Tongue (tissue), 2 donors: Measurements from ENCODE around the gene OR5AU1. TPM values are rescaled to one million over a fixed set of nuclear protein-coding genes. Genes with fewer than 3 reads are reported as not detected.
"Not testable (repeated sequence)": the region's sequence is repeated elsewhere in the genome, so short reads cannot be mapped to it uniquely, and the experiment has no call there.

Experiments used
- DNase-seq: peaks from one replicate; pipeline ENCODE4 v3.0.0-alpha.2; 2015
- total RNA-seq: library from RNA; depleted of rRNA; stranded (reverse); fragments of >200 nt; gene quantifications from one replicate; pipeline ENCODE4 v1.2.3, GENCODE V29; 2014

Gene OR5AU1
- total RNA-seq, 1 donor from 2014 or later: not detected

DNA sequence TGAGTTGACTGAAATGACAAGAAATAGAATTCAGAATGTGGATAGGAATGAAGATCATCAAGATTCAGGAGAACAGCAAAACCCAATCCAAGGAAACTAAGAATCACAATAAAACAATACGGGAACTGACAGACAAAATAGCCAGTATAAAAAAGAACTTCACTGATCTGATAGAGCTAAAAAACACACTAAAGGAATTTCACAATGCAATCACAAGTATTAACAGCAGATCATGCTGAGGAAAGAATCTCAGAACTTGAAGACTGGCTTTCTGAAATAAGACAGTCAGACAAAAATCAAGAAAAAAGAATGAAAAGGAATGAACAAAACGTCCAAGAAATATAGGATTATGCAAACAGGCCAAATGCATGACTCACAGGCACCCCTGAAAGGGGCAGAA lies 15.3 kb upstream of the OR5AU1 start:
- no peak for DNase-seq

DNA sequence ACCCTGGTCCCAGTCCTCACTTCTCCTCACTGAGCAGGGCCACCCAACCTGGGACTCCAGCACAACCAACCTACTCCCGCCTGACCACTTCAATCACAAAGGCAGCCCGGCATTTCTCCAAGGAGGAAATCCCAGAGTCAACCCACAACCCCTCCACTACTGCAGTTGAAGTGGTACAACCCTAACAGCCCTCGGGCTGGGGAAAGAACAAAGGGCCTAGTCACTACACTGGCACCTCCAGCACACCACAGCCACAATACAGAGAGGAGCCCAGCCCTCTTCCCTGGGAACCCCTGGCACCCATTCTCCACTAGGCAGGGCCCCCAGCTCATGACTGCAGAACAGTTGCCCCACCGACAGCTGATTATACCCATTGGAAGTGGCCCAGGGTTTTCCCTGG lies 13.7 kb upstream of the OR5AU1 start:
- DNase-seq: no peak

DNA sequence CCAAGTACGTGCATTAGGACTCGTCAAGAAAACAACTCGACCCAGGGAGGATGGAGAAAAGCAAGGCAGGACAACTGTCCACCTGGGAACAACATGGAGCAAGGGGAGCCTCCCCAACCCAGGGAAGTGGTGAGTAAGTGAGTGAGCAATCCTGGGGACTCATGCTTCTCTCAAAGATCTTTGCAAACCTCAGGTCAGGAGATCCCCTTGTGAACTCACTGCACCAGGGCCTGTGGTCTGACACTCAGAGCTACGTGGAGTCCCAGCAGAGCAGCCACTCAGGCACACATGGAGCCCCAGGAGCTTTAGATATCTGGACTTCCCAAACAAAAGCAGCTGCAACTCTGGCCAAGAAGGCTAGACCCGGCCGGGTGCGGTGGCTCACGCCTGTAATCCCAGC lies 12.2 kb upstream of the OR5AU1 start:
- no peak for DNase-seq

DNA sequence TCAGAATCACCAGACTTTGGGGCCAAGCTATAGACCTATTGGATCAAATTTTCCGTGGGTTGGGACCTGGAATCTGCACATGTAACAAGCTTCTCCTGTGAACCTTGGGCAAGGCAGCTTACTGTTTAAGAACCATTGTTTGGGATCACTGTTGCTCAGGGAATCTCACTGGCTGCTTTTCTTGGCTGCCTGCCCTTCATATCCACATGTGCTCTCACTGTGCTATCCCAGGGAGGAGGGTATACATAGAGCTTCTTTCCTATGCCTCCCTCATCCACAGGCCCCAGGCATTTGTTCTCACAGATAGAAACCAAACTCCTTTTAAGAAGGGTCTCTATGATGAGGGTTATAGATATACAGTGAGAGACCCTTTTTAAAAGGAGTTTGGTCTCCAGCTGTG lies 9.8 kb upstream of the OR5AU1 start:
- DNase-seq: not testable (repeated sequence)

DNA sequence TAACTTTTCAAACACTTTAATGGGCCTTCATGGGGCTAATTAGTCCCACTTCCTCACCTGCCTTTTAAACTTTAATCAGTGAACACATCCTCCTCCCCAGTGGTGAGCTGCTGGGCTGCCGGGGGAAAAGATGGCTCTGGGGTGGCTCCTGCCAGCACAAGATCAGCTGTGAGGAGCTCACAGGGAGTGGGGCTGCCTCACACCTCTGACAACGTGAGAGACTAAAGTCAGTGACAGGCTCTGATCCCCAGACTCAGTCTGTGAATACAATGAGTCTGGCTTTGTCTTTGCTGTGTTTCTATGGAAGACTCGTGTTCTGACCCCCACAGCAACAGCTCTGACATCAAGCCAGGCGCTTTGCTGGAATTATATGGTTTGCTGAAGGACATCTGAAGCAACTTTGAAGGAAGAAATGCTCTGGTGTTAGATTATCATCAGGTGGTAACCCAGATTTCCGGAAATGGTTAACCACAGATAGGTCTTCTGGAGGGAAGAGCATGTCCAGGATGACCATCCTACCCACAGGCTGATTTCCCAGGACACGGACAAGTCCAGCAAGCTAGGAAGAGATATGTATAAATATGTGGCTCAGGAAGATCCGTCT lies 9.2 kb upstream of the OR5AU1 start:
- not testable (repeated sequence) for DNase-seq

DNA sequence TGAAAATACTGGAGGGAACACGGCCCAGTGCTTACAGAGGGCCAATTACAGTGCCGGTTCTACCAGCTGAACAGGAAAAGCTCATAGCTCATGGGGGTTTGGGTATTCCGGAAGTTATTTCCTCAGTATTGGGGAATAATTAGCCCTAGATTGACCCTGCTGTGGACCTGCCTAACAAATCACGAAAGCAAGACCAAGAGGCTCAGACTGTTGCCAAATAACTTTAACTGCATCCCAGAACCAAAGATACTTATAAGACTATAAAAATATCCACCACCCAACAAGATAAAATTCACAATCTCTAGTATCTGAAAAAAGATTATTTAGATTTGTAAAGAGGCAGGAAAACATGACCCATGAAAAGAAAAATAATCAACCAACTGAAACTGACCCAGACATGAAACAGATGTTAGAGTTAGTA lies 8.0 kb upstream of the OR5AU1 start:
- DNase-seq: no peak

DNA sequence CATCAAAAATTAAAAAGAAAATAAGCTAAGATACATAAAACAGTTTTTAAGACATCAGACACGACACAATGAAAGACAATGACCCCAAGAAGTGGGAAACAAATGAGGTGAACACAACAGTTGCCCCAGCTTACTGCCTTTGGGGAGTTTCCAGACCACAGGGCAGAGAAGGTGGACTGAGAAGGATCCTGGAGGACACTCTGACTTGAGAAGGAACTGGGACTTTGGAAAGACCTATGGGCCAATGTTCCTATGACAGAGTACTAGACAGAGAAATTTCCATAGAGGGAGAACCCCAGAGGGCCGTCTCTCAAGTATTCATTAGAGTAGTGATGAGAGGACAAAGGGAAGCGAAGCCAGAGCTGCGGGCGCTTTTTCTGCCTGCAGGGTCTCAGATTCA lies 6.2 kb upstream of the OR5AU1 start:
- DNase-seq: no peak

DNA sequence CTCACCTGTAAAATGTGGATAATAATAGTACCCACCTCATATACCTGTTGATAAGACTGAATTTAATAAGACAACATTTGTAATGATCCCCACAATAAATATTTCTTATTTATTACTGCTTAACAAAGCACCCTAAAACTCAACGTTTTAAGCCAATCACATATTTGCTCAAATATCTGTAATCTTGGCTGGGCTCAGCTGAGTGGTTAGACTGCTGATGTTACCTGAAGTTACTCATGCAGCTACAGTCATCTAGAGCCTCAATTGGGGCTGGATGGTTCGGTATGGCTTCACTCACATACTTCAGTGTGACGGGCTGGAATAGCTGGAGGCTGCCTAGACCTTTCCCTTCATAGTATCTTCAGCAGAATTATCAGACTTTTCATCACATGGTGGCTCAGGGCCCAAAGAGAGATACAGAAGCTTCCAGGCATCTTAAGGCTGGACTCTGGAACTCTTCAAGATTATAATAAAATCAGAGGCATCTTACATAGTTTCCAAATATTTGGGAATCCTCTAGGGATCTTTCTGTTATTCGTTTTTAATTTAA lies 4.3 kb upstream of the OR5AU1 start:
- no peak for DNase-seq

DNA sequence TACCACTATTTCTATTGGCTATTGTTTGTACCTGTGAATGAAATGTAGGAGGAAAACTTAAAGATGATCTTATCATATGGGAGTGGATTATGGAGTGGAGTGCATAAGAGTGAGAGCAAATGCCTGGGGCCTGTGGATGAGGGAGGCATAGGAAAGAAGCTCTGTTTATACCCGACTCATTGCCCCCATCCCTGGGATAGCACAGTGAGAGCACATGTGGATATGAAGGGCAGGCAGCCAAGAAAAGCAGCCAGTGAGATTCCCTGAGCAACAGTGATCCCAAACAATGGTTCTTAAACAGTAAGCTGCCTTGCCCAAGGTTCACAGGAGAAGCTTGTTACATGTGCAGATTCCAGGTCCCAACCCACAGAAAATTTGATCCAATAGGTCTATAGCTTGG lies 2.3 kb upstream of the OR5AU1 start:
- not testable (repeated sequence) for DNase-seq

DNA sequence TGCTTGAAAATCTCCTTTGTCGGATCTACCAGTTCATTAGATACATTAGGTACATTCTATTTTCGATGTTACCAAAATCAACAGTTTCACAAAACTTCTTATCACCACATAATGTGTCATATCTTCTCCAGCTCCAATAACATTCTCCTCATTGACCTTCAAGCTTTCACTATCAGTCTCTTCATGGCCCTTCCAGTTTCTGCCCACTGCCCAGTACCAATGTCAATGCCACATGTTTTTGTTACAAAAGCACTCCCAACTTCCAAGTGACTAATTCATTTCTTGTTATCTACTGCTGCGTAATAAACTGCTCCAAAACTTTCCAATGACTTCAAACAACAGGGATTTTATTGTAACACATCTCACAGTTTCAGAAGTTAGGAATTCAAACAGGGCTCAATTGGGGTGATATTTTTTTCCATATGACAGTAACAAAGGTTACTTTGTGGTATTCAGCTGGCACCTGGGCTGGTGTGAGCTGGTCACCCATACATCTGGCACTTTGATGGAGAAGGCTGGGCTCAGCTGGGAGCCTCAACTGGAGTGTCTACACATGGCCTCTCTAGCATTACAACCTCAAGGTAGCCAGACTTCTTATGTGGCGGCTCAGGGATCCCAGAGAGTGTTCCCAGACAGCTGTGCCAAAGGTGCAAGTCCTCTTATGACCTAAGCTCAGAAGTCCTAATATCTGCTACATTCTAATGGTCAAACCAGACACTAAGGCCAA lies 6.1 kb downstream of the OR5AU1 start:
- DNase-seq: no peak

DNA sequence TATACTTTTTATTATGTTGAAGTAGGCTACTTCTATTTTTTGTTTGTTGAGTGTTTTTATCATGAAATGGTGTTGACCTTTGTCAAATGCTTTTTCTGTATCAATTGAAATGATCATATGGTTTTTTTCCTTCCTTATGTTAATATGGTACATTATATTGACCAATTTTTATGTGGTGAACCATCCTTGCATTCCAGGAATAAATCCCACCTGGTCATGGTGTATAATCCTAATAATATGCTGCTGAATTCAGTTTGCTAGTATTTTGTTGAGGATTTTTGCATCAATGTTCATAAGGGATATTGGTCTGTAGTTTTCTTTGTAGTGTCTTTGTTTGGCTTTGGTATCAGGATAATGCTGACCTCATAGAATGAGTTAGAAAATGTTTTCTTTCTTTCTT lies 10.4 kb downstream of the OR5AU1 start:
- DNase-seq: no peak

DNA sequence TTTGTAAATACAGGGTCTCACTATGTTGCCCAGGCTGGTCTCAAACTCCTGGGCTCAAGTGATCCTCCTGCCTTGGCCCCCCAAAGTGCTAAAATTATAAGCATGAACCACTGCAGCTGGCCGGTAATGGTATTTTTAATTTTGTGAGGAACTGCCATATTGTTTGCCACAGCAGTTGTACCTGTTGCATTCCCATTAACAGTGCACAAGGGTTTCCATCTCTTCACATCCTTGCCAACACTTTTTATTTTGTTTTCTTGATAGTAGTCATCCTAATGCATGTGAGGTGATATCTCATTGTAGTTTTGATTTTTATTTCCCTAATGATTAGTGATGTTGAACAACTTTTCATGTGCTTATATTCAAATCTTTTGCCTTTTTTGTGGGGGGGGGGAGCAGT lies 13.5 kb downstream of the OR5AU1 start:
- no peak for DNase-seq

DNA sequence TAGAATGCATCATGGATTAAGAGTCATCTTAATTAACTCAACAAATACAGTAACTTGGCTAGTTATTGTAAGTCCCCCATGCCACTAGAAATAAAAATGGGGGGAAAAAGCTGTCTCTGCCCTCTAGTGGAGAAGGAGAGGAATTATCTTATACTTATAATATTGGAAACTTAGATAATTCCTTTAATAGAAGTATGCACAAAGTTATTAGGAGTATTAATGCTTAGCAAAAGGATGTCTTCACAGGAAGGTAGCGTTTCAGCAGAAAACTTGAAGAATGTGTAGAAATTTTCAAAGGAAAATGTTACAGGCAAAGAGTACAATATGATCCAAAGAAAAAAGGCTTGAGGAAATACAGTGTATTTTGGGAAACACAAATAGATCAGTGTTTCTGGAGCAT lies 19.8 kb downstream of the OR5AU1 start:
- peak; percentile 2 for DNase-seq

DNA sequence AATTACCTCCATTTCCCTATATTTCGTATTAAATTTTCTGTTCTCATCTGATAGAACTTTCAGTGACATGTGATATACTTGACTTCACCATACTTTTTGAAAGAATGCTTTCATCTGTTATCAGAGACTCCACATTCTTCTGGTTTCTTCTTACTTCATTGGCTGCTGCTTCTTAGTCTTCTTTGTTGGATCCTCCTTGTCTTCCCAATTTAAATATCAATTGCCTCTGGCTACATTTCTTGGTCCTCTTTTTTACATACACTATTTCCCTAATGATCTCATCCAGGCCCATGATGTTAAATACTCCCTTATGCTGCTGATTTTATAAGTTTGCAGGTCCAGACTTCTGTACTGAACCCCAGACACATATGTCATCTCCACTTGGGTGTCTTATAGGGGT lies 22.0 kb downstream of the OR5AU1 start:
- DNase-seq: no peak

DNA sequence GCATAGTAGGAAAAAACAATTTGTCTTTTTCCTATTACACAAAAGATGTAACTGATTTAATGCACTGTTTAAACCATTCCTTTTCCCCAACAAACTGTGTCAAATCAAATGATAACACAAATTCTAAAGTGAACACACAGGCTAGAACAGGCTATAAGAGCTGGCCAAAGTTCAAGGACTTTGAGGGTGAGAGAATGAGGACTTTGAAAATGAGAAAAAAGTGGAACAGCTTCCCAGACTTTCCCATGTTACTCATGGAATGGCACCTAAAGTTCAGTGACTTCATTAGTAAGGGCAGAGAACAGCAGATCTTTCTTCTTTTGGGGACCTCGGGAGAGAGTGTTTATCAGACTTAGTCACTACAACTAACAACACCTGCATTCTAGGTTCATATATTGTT lies 32.4 kb downstream of the OR5AU1 start:
- no peak for DNase-seq

DNA sequence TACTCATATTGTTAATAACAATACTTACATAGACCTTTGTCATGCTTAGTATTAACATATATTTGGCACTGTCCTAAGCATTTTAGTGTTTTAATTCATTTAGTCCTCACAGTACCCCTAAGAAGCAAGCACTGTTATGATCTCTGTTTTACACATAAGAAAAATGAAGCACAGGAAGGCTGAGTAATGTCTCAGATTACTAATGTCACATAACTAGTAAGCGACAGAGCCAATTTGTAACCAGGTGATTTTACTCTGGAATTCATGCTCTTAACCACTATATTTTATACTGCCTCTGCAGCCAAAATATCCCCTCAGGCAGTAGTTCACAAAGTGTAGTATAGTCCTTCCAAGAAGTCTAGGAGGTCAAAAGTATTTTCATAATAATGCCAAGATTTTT lies 34.7 kb downstream of the OR5AU1 start:
- DNase-seq: no peak

DNA sequence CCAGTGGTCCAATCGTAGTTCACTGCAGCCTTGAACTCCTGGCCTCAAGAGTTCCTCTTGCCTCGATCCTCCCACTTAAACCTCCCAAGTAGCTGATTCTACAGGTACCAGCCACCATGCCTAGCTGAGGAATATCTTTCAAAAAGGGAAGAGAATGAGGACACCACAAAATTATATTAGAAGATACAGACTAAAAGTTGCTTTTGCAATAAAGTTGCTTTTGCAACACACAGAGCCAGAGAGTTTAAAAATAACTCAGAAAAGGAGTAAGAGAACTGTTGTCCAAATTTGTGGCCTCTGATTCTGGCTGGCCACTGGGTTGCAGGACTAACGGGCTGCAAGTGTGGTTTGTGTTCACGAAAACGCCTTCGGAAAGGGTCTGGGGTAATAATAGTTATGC lies 35.2 kb downstream of the OR5AU1 start:
- DNase-seq: no peak

DNA sequence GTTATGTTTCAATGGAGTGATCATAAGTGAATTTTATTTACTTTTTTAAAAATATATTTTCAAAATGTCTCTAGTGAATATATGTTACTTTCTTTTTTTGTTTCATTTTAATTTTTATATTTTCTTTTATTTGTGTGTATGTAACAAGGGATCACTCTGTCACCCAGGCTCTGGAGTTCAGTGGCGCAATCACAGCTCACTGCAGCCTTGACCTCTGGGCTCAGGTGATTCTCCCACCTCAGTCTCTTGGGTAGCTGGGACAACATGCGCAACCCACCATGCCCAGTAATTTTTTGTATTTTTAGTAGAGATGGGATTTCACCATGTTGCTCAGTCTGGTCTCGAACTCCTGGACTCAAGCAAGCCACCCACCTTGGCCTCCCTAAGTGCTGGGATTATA lies 36.9 kb downstream of the OR5AU1 start:
- no peak for DNase-seq

DNA sequence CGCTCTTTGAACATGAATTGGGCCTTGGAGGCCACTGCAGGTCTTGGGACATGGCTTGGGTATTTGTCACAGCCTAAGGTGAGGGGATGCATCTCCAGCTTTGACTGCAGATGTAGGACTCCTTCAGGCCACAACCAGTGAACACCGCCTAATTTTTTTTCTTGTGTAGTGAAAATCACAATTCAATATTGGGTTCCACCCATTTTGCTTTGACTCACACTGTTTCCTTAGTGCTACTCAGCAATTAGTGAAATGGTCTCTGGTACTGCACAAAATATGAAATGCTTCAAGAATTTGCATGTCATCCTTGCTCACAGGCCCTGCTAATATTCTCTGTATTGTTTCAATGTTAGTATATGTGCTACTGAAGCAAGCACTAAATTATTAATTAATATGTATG lies 42.5 kb downstream of the OR5AU1 start:
- DNase-seq: no peak

DNA sequence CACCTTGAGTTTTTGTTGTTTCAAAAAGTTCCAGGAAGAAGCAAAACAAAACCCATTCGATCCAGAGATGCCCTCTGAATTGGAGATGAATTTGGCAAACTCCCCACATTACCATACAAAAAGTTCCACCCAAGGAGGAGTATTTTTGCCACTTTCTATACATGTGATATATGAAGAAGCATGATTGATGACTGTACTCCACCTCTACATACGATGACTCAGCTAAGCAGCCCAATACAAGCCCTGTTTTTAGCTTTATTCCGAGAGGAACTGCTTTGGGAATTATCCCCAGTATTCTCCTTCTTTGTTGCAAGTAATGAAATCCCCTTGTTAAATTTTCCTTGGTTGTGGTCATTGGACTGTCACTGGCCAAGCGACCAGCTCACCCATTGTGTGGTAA lies 43.6 kb downstream of the OR5AU1 start:
- no peak for DNase-seq

DNA sequence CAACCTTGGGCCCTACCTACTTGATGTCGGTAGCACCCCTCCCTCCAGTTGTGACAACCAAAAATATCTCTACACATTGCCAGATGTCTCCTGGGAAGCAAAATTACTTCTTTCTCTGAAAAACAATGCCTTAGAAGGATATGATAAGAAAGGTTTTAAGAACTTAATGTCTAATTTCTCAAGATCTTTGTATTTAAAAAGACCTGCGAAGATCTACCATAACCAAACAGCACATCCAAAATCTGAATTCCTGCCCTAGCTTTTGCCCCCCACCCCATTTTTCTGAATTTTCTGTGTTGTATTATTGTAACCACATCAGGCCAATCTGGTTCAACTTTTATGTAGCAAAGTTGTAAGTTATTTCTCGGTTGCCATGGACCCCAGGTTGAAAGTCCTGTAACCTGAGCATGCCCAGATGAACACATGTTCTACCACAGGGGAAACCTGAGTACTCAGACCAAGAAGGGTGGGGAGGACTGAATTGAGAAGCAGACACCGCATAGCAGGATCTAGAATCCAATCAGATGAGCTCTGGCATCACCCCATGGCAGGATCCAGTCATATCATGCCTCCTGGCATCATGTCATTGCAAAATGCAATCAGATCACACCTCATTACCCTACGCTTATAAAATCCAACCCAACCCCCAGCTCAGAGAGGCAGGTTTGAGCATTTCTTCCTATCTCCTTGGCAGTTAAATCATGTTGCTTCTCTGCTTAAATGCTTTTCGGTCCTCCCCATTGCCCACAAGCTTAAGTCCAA lies 46.3 kb downstream of the OR5AU1 start:
- peak; percentile 14 for DNase-seq

DNA sequence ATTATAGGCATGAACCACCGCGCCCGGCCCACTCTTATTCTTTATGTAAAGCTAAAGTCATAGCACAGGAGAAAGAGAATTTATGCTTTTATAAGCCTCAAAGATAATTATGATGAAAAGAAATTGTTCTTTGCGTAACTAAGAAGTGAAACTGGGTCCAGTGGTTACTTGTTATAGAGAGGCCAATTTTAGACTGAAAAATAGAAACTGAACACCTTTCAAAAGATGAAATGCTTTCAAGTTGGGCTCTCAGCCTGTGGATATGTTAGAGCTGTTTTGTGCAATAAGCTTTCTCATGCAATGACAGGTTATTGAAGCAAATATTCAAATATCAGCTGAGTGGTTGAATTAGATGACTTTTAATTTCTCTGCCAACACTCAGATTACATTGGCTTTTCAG lies 47.1 kb downstream of the OR5AU1 start:
- DNase-seq: no peak

DNA sequence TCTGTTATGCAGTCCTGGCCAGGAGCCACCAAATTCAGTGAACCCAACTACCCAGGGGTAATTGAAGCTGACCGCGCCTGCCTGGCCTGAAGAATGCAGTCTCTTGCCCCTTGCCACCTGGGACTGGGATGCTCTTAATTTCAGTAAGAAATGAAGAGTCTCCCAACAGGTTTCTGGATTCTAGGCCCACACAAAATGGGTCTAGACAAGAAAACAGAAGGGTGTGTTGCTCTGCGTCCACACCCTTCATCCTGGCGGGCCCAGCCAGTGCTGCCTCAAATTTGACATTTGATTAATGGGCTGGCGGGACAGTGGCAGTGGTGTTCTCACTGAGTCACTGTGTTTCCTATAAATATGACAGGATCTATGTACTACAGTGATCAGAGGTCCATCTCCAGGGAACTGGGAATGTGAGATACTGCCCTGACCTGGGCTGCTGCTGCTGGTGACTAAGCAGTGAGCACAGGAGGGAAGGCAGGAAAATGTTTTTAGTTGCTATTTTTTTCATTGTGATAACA lies 48.5 kb downstream of the OR5AU1 start:
- DNase-seq: no peak
